Activated naive CD4-positive, alpha-beta T cell treated with anti-CD3 and anti-CD28 coated beads, Interleukin-2, amount 50 U/mL, for 72 hours (primary cell): ENCODE results near the gene R3HDM2. TPM values are rescaled to one million over a fixed set of nuclear protein-coding genes. Genes with fewer than 3 reads are reported as not detected.

Experiments used
- ATAC-seq, 2 donors: fragments of 150-1000 bp; cut with Tn5 transposase; 2 replicates each; pipeline ENCODE4 v1.10.0; 2021; ENCODE audit warnings: mild to moderate bottlenecking in 2 of 2, moderate library complexity in 2 of 2
- DNase-seq, 2 donors: peaks; one replicate each; pipeline ENCODE4 v3.0.0; 2021 to 2022; ENCODE audit warnings: low spot score in 2 of 2
- H3K27ac Mint-ChIP-seq, 2 donors: one replicate each; pipeline ENCODE4 v1.8.0; 2022; ENCODE audit warnings: mild to moderate bottlenecking in 2 of 2, mixed read lengths in 2 of 2
- H3K36me3 Mint-ChIP-seq, 2 donors: one replicate each; pipeline ENCODE4 v1.8.0; 2022; ENCODE audit warnings: mixed read lengths in 2 of 2
- H3K9me3 Mint-ChIP-seq, 2 donors: one replicate each; pipeline ENCODE4 v1.8.0; 2022; ENCODE audit warnings: mixed read lengths in 2 of 2
- total RNA-seq, 2 donors: library from RNA; stranded (reverse); gene quantifications; one replicate each; pipeline ENCODE4 v1.2.3, GENCODE V29; 2022

Gene R3HDM2
- total RNA-seq, 2 donors from 2014 or later: 36.3 to 57.1 TPM

DNA sequence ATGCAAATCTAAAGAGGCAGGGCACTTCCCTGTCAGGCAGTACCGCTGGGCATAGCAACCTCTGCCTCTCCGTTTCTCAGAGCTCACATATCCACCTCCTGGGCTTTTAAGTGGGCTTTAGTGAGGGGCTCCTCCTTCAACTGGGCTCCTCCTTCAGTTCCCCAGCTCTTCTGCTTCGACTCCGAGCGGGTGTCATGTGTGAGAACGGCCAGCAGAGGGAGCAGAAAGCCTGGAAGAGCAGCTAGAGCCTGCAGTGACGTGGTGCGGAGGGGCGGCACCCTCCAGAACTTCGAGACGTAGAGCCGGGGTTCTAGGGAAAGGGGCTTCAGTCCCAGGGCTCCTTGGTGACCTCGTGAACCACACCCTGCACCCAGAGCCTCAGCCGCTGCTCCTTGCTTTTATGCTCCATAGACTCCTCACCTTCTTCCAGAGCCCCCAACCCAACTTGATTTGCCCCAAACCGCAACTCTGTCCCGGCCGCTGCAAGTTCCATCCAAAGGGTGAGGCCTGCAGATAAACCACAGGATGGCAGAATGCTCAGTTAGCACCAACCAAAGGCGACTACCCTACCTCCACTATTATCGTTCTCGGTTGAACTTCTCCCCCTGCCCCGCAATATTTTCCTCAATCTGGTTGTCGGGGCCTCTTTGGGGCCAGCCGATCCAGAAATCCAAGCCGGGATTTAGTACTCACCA, 28.4 kb upstream of the R3HDM2 start:
- Mint-ChIP-seq H3K36me3 (peaks cover 0 to 4% of the 10 kb centered on the region in 2 donors), H3K9me3 (no peaks in the 10 kb centered on the region), H3K27ac (peak overlapping the region; percentile 89 to 95)
- ATAC-seq (peak; percentile 76 to 78), DNase-seq (peak; percentile 91 to 96)

DNA sequence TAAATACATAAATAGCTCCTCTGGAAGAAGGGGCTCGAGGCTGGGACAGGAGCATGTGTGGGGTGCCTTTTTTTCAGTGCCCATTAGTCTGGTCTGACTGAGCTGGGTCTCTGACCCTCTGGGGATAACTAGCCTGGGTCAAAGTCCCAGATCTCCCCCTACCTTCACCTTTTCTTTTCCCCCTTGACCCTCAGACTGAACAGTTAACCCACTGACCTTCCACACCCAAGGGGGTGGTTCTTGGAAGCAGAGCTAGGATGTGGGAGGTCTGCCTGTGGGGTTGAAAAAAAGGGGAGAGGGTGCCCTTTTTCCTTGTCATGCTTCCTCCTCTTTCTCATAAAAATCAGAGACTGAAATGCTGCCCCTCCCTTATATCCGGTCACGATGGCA, 27.8 kb upstream of the R3HDM2 start:
- no peak for DNase-seq
- peak overlapping the region; percentile 89 to 95 for H3K27ac Mint-ChIP-seq
- peaks cover 0 to 4% of the 10 kb centered on the region in 2 donors for H3K36me3 Mint-ChIP-seq
- no peaks in the 10 kb centered on the region for H3K9me3 Mint-ChIP-seq
- ATAC-seq: no peak

DNA sequence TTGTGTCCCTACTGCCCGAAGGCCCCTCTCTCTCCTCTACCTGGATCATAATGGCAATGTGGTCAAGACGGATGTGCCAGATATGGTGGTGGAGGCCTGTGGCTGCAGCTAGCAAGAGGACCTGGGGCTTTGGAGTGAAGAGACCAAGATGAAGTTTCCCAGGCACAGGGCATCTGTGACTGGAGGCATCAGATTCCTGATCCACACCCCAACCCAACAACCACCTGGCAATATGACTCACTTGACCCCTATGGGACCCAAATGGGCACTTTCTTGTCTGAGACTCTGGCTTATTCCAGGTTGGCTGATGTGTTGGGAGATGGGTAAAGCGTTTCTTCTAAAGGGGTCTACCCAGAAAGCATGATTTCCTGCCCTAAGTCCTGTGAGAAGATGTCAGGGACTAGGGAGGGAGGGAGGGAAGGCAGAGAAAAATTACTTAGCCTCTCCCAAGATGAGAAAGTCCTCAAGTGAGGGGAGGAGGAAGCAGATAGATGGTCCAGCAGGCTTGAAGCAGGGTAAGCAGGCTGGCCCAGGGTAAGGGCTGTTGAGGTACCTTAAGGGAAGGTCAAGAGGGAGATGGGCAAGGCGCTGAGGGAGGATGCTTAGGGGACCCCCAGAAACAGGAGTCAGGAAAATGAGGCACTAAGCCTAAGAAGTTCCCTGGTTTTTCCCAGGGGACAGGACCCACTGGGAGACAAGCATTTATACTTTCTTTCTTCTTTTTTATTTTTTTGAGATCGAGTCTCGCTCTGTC, 26.1 kb upstream of the R3HDM2 start:
- Mint-ChIP-seq H3K9me3 (no peaks in the 10 kb centered on the region), H3K36me3 (no peaks in the 10 kb centered on the region), H3K27ac (no peak overlapping the region)
- ATAC-seq (no peak), DNase-seq (no peak)

DNA sequence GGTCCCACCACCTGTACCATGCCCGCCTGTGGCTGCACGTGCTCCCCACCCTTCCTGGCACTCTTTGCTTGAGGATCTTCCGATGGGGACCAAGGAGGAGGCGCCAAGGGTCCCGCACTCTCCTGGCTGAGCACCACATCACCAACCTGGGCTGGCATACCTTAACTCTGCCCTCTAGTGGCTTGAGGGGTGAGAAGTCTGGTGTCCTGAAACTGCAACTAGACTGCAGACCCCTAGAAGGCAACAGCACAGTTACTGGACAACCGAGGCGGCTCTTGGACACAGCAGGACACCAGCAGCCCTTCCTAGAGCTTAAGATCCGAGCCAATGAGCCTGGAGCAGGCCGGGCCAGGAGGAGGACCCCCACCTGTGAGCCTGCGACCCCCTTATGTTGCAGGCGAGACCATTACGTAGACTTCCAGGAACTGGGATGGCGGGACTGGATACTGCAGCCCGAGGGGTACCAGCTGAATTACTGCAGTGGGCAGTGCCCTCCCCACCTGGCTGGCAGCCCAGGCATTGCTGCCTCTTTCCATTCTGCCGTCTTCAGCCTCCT, 25.4 kb upstream of the R3HDM2 start:
- ATAC-seq (peak in 1 of 2 donors; percentile 34), DNase-seq (peak in 1 of 2 donors; percentile 62)
- Mint-ChIP-seq H3K27ac (peak overlapping the region in 1 of 2 donors; percentile 0), H3K9me3 (no peaks in the 10 kb centered on the region), H3K36me3 (no peaks in the 10 kb centered on the region)

DNA sequence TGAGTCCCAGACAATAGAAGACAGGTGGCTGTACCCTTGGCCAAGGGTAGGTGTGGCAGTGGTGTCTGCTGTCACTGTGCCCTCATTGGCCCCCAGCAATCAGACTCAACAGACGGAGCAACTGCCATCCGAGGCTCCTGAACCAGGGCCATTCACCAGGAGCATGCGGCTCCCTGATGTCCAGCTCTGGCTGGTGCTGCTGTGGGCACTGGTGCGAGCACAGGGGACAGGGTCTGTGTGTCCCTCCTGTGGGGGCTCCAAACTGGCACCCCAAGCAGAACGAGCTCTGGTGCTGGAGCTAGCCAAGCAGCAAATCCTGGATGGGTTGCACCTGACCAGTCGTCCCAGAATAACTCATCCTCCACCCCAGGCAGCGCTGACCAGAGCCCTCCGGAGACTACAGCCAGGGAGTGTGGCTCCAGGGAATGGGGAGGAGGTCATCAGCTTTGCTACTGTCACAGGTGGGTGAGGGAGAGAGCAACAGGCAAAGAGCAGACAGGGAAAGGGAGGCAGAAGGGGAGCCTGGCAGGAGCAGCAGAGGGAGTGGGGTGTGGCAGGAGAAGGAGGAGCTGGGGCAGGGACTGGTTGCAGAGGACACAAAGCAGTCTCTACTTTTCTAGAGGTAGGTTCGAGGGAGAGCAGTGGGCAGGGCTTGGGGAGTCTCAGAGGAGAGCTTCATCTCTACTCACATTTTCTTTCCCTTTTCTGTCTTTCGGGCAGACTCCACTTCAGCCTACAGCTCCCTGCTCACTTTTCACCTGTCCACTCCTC, 24.7 kb upstream of the R3HDM2 start:
- Mint-ChIP-seq H3K27ac (peak overlapping the region in 1 of 2 donors; percentile 0), H3K36me3 (no peaks in the 10 kb centered on the region), H3K9me3 (no peaks in the 10 kb centered on the region)
- DNase-seq (no peak), ATAC-seq (no peak)

DNA sequence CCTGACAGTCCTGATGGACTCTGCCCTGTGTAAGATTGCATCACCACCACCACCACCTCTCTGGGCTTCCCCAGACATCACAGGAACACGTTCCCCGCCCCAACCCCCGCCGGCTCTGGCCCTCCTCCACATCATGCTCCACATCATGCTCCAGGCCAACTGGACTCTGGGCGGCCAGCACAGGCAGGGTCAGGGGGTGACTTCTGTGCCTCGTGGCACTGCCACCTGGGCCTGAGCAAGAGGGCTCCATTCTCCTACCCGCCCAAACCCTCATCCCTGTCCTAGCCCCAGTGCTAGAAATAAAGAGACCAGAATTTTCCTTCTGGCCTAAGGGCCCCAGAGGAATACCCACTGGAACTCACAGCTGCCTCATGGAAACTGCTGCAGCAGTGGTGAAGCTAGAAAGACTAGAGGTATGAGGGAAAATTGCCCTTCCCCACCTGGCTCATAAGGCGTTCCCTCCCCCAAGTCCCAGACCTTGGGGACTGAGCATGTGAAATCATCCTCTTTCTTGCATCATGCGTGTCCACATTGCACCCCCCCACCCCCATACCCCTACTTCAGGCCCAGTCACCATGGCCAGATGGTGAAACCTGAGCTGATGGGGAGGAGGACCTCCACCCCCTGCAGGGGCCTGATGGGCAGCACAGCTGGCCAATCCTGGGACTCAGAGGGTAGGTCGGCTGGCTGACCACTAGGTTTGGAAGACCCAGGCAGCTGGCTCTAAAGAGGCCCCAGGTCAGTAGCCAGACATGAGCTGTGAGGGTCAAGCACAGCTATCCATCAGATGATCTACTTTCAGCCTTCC, 23.9 kb upstream of the R3HDM2 start, which contains the start of gene INHBE:
TSS of gene INHBE (plus strand) at position 742 of the 808 bp plus-strand sequence. CDS start 230 bp downstream, outside the sequence.
- no peak for DNase-seq

DNA sequence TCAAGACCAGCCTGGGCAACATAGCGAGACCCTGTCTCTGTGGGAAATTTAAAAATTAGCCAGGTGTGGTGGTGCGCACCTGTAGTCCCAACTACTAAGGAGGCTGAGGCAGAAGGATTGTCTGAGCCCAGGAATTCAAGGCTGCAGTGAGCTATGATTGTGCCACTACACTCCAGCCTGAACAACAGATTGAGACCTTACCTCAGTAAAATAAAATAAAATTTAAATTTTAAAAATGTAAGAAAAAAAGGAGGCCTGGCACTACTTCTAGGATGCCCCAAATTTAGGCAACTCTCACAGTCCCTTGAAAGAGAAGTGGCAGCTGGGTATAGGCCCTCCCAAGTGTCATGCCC, 23.3 kb upstream of the R3HDM2 start:
- Mint-ChIP-seq H3K27ac (no peak overlapping the region), H3K9me3 (no peaks in the 10 kb centered on the region), H3K36me3 (no peaks in the 10 kb centered on the region)
- DNase-seq (no peak), ATAC-seq (no peak)

More for the DNA sequence above, 23.9 kb upstream of the R3HDM2 start, which contains the start of gene INHBE:
- Mint-ChIP-seq H3K36me3 (no peaks in the 10 kb centered on the region), H3K27ac (peak within 1 kb of the TSS in 1 of 2 donors; percentile 0), H3K9me3 (no peaks in the 10 kb centered on the region)
- no peak for ATAC-seq

DNA sequence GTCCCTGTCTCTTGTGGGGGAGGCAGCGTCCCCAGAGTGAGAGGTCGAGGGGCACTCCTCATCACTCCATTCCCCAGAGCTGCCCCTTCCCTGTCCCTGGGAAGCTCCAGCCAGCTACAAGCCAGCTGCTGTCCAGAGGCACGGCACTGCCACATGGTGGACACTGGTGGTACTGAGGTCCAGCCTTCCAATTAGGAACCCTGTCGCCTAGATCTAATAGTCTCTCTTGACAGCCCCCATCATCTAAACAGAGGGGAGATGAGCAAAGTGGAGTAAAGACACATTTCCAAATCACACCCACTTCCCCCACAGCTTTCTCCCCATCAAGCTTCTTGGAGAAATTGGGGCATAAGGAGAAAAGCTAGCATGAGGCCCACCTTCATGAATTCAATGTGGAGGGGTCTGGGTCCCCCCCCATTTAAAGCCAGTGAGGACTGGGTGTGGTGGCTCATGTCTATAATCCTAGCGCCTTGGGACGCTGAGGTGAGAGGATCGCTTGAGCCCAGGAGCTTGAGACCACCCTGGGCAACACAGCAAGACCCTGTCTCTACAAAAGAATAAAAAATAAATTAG, 22.2 kb upstream of the R3HDM2 start:
- H3K27ac Mint-ChIP-seq: peak overlapping the region in 1 of 2 donors; percentile 66
- no peaks in the 10 kb centered on the region for H3K36me3 Mint-ChIP-seq
- ATAC-seq (peak; percentile 62 to 70), DNase-seq (peak; percentile 64 to 71)
- no peaks in the 10 kb centered on the region for H3K9me3 Mint-ChIP-seq

DNA sequence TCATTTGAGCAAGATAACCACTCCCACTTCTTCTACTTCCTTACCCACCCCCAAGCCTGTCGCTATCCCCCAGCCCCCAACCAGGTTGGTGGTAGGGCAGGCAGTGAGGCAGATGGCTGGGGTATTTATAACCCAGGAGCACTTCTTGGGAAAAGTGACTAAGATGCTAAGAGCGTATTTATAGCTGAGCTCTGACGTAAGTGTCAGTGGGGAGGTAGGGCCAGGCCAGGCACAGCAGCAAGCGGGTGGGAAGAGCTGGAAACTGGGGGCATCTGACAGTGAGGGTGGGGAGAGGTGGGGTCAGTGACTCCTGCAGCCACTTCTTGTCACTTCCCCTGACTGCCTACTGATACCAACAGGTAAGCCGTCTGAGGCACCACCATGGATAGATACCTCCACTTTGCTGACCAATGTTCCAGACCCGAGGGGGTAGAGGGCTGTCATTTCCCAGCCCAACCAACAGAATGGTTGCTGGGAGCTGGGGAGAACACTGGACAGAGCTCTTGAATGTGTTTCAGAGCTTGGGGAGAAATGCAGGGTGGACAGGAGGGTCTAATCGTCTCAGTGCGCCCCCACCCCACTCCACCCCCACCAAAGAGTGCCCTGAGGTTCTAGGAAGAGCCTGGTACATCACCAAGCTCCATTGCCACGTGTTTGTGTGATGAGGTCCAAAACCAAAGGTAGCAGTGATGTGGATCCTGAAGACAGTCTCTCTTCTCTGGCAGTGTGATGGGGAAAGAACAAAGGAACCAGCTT, 21.5 kb upstream of the R3HDM2 start:
- Mint-ChIP-seq H3K27ac (peak overlapping the region in 1 of 2 donors; percentile 66), H3K9me3 (no peaks in the 10 kb centered on the region), H3K36me3 (no peaks in the 10 kb centered on the region)
- DNase-seq: no peak
- peak in 1 of 2 donors; percentile 61 for ATAC-seq

DNA sequence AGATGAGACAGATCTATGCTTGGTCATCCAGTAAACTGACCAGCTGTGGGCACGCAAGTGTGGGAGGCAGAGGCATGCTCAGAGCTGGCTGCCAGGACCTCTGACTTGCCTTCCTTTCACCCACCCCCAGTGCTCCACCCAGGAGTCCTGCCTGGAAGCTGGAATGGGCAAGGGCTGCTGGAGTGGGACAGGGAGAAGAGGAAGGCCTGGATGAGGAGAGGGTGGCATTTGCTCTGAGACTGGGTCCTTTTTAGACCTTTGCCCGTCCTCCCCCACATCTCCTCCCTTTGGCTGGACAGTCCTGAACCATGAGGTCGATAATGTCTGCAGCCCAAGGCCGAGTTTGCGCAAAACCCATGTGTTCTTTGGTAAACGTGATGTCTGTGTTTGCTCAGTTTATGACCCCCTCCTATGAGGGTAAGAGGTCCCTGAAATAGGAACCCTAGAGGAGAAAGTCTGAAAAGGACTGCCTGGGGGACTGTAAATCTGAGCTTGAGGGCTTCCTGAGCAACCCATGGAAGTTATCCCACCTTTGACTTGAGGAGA, 20.5 kb upstream of the R3HDM2 start:
- ATAC-seq (no peak), DNase-seq (no peak)
- no peak overlapping the region for H3K27ac Mint-ChIP-seq
- no peaks in the 10 kb centered on the region for H3K36me3 Mint-ChIP-seq
- no peaks in the 10 kb centered on the region for H3K9me3 Mint-ChIP-seq

DNA sequence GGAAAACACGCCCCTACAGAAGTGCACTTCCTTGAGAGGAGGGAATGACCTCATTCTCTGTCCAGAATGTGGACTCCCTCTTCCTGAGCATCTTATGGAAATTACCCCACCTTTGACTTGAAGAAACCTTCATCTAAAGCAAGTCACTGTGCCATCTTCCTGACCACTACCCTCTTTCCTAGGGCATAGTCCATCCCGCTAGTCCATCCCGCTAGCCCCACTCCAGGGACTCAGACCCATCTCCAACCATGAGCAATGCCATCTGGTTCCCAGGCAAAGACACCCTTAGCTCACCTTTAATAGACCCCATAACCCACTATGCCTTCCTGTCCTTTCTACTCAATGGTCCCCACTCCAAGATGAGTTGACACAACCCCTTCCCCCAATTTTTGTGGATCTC, 19.2 kb upstream of the R3HDM2 start:
- no peak for DNase-seq

DNA sequence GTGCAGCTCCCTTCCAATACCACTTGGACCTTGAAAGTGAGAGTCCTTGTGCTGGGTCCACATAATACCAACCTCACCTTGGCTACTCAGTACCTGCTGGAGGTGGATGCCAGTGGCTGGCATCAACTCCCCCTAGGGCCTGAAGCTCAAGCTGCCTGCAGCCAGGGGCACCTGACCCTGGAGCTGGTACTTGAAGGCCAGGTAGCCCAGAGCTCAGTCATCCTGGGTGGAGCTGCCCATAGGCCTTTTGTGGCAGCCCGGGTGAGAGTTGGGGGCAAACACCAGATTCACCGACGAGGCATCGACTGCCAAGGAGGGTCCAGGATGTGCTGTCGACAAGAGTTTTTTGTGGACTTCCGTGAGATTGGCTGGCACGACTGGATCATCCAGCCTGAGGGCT, 18.5 kb upstream of the R3HDM2 start:
- H3K36me3 Mint-ChIP-seq: no peaks in the 10 kb centered on the region
- ATAC-seq: no peak
- DNase-seq: no peak
- H3K9me3 Mint-ChIP-seq: no peaks in the 10 kb centered on the region
- no peak overlapping the region for H3K27ac Mint-ChIP-seq

More for the DNA sequence above, 19.2 kb upstream of the R3HDM2 start:
- ATAC-seq: no peak
- Mint-ChIP-seq H3K9me3 (no peaks in the 10 kb centered on the region), H3K36me3 (no peaks in the 10 kb centered on the region), H3K27ac (no peak overlapping the region)

DNA sequence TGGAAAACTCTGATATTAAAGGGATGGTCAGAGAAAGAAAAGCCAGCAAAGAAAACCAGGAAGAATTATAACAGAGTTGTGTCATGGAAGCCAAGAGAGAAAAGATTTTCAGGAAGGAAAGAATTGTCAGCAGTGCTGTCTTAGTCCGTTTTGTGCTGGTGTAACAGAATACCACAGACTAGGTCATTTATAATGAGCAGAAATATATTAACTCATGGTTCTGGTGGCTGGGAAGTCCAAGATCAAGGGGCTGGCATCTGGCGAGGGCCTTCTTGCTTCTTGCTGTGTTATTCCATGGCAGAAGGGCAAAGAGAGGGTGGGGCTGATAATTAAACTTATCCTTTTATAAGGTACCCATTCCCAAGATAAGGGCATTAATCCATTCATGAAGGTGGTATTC, 17.8 kb upstream of the R3HDM2 start:
- ATAC-seq: no peak
- Mint-ChIP-seq H3K9me3 (no peaks in the 10 kb centered on the region), H3K36me3 (no peaks in the 10 kb centered on the region), H3K27ac (no peak overlapping the region)
- no peak for DNase-seq

DNA sequence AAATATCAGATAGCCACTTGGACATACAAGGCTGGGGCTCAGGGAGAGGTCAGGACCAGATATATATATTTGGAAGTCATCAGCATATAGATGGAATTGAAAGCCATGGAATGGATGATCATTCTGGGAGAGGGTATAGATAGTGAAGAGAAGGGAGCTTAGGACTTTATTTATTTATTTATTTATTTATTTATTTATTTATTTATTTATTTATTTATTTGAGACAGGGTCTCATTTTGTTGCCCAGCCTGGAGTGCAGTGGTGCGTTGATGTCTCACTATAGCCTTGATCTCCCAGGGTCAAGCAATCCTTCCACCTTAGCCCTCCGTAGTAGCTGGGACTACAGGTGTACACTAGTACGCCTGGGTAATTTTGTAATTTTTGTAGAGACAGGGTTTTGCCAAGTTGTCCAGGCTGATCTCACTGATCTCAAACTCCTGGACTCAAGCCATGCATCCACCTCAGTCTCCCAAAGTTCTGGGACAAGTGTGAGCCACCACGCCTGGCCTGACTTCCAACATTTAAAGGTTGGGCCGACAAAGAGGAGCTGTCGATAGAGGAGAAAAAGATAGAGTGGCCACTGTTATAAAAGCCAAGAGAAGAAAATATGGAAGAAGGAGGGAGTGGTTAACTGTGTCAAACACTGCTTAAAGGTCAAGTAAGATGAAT, 15.6 kb upstream of the R3HDM2 start:
- DNase-seq (no peak), ATAC-seq (no peak)
- no peak overlapping the region for H3K27ac Mint-ChIP-seq

More for the DNA sequence above, 15.6 kb upstream of the R3HDM2 start:
- H3K36me3 Mint-ChIP-seq: peaks cover 7 to 8% of the 10 kb centered on the region in 2 donors
- H3K9me3 Mint-ChIP-seq: peaks cover 0 to 7% of the 10 kb centered on the region in 2 donors
